ENCODE results near the gene IER3IP1.
"Not testable (repeated sequence)": the region's sequence is repeated elsewhere in the genome, so short reads cannot be mapped to it uniquely, and the experiment has no call there.

IER3IP1 gene, protein sequence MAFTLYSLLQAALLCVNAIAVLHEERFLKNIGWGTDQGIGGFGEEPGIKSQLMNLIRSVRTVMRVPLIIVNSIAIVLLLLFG

GRCh38 chr18:47175898-47176575 lies at the start of gene IER3IP1:
IER3IP1 (minus strand) TSS chr18:47176364; CDS start chr18:47176277, 87 bp downstream.
- DNase-seq = peak; percentile 94 to 97 (median 97)

DNA sequence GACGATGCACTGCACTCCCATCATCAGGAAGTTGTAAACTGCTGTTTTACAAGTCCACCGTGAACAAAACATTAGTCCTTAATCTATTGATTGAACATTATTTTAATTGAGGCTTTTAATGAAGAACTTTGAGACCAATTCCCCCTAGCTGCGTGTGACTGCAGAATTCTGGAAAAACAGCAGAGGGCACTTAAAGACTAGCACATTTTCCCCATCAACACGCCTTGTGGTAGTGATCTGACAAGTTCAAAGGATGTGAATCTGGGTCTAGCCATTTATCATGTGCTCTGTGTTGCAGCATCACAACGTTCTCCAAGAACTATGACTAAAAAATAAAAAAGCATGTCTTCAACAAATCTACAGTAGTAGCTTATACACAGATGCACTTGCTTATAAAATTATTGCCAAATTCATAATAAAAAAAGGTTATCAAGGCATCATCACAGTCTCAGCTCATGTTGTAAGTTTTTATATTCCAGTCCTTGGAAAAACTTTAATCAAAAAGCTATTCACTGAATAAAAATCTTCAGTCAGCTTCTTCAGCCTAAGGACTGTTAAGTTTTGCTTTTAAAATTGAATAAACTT lies 39.5 kb upstream of the IER3IP1 start:
- DNase-seq = peak; percentile 27 to 38 (median 32)

DNA sequence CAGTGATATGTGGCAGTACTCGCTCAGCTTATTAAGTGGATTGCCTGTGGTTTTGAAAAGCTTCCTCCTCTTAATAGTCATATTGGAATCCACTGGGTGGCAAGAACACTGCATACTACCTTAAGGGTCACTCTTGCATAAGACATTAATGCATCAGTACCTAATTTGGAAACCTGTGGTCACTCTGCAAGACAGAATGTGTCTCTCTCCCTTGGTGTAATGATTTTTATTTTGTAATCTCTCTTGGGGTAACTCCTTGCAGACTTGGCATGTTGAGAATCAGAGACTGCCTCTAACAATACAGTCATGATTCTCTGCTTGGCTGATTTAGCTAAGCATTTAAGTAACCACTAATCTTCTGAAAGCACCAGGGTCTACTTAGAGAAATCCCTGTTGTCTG lies 33.0 kb upstream of the IER3IP1 start:
- no peak for DNase-seq

- DNase-seq = no peak
These were observed 30.9 kb upstream of the IER3IP1 start for GRCh38 chr18:47206945-47207637.

DNA sequence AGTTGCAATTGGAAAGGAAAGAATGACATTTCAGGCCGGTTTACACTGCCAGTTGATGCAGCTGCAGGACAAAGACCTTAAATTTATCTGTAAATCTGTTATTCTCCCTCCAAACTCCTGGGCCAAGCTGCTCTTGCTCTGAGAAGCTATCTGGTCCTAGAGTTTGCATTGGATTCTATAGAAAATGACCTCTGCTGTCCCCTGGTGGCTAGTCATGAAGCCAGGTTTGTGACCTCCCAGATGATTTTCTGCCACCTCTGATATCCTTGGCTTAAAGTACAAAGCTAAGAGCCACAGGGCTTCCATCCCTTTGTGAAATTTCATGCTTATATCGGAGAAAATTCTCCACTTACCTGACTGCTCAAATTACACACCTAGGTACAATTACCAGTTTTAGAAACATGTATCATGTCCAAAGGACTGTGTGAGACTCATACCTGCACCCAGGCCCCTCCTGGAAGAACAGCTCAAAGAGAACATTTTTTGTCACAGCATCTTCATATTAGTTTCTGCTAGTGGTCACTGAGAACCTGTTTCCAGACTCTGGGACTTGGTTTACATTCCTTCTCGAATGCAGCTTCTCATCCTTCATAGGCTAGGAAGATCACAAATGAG lies 28.9 kb upstream of the IER3IP1 start:
- DNase-seq = peak; percentile 62 to 71 (median 69)

GRCh38 chr18:47203626-47204464 lies 27.7 kb upstream of the IER3IP1 start:
- no peak for DNase-seq

- DNase-seq = not testable (repeated sequence)
These were observed 19.8 kb upstream of the IER3IP1 start for GRCh38 chr18:47195961-47196360.

- peak; percentile 42 to 56 (median 44) for DNase-seq
These were observed 15.8 kb upstream of the IER3IP1 start for GRCh38 chr18:47191961-47192360.

DNA sequence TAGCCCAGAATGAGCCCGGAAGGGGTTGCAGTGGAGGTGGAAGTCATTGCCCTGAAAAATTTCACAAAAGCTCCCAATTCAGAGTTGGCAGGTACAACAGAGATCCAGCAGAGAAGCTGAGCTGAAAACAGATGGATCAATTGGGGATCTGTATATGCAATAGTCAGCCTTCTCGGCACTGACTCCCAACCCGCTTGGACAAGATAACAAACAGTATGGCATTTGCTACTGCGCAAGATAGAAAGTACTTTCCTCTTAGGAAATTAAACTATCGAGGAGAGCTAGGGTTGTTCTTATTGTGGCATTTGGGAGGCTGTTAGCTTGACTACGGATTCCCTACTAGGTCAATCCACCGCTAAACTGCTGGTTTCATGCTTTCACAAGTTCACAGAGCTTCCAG lies 11.6 kb upstream of the IER3IP1 start:
- DNase-seq = no peak

DNA sequence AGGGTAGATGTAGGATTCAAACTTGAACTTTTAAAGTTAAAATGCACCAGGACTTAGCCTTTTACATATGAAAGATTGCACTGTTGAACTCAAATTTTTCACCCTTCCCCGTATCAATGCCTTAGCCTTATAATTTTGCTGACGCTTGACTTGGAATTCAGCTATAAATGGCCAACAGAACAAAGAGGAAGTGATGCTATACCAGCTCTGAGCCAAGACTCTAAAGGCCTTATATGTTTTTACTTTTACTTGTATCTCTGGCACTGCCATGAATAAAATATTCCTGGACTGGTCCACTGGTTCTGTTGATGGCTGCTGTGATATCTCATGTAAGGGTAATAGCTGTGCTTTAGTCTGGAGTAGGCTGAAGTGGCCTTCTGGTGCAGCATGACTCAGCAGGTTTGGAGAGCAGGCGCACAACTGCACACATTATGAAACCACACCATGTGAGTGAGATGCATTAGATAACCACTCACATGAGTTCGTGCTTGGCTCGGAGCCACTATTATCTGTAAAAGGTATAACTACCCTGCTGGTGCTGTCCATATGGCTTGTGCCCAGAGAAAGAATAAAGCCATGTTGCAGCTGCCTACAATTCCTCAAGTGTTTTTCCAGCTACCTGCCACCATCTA lies 8.4 kb upstream of the IER3IP1 start:
- DNase-seq = peak; percentile 60 to 67 (median 61)

DNA sequence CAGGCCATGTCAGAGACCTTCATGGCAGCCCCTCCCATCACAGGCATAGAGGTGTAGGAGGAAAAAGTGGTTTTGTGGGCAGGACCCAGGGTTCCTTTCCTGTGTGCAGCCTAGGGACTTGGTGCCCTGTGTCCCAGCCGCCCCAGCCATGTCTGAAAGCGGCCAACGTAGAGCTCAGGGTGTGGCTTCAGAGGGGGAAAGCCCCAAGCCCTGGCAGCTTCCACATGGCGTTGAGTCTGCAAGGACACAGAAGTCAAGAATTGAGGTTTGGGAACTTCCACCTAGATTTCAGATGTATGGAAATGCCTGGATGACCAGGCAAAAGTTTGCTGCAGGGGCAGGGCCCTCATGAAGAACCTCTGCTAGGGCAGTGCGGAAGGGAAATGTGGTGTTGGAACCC lies 6.0 kb upstream of the IER3IP1 start:
- peak; percentile 56 to 73 (median 71) for DNase-seq

DNA sequence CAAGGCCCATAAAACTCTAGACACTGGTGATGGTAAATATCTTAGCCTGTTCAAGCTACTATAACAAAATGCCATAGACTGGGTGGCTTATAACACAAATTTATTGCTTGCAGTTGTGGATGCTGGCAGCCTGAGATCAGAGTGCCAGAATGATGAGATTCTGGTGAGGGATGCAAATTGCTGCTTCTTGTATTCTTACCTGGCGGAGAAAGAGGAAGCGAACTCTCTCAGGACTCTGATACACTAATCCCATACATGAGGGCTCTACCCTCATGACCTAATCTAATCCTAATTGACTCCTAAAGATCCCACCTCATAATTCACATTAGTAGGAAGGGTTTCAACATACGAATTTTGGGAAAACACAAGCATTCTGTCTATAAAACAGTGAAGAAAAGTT lies 4.6 kb upstream of the IER3IP1 start:
- no peak for DNase-seq

DNA sequence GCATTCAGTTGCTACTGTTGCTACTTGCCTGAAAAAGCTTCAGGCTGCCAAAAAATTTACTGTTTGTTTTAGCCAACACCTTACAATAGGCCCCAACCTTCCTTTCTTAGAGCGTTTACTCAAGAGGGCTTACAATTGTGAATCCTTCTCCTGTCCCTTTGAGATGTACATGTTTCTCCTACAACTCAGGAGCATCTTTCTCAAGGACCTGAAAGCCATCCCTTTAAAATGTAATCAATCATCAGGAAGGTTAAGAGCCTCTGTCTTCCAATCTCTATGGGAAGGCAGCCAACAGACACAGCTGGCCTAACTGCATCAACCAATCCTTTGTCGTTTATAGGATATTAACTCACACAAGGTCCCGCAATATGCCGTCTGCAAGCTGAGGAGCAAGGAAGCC lies 3.4 kb upstream of the IER3IP1 start:
- DNase-seq = no peak

DNA sequence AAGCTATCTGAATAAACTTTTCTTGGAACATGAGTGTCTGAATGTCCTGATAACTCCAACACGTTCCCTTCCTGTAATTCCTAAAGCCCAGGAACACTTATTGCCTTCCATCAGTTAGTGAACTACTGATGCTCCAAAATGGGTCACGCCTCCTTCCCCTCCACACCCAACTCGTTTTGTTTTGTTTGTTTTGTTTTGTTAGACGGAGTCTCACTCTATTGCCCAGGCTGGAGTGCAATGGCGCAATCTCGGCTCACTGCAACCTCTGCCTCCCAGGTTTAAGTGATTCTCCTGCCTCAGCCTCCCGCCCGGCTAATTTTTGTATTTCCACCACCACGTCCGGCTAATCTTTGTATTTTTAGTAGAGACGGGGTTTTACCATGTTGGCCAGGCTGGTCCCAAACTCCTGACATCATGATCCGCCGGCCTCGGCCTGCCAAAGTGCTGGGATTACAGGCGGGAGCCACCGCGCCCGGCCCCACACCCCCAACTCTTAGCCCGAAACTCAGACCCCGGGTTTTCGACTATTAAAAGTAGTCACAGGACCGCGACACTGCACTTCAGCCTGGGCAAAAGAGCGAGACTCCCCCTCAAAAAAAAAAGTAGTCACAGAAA lies 774 bp downstream of the IER3IP1 start:
- DNase-seq = peak in 1 of 3 donors; percentile 42

- no peak for DNase-seq
These were observed 1.5 kb downstream of the IER3IP1 start for GRCh38 chr18:47174545-47175116.

GRCh38 chr18:47172476-47172875 lies 3.7 kb downstream of the IER3IP1 start:
- DNase-seq = no peak

- no peak for DNase-seq
These were observed 7.3 kb downstream of the IER3IP1 start for GRCh38 chr18:47168913-47169312.

DNA sequence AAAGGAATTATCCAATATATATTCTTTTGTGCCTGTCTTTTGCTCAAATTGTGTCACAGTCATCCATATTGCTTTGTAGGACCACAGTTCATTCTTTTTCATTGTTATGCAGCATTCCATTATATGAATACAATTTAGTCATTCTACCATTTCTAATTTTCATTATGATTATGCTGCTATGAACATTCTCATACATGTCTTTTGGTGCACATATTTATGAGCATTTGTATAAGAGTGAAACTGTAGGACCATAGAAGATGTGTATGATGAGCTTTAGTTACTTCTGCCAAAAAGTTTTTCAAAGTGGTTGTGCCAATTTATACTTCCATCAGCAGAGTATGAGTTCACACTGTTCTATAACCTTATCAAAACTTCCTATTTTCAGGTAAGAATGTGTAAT lies 7.7 kb downstream of the IER3IP1 start:
- DNase-seq = no peak

GRCh38 chr18:47166294-47166693 lies 9.9 kb downstream of the IER3IP1 start:
- no peak for DNase-seq

GRCh38 chr18:47163241-47163640 lies 12.9 kb downstream of the IER3IP1 start:
- peak in 2 of 3 donors; percentile 8 to 59 for DNase-seq

DNA sequence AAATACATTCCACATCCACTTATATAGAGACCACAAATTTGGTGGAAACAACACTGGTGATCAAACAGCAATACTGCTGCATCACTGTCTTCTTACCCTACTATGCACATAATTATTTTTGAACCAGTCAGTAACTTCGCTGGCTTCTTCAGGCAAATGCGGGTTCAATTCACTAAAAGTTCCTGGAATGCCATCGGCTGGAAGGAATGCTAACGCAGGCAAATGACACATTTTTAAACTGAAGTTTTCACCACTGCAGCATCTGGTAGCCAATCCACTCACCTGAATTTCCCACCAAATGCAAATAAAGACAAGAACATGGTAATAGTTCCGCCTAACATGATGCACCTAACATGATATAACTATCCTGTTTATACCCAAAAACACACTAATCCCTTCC lies 15.9 kb downstream of the IER3IP1 start:
- DNase-seq = no peak

Measured in suppressor macrophage treated with lipopolysaccharide for 1 hour (primary cell).